Measurements from ENCODE around the gene GFRA1.

The GFRA1 gene

GRCh38 chr10:116136261-116136660 is 136.7 kb downstream of the GFRA1 start:
- H3K9me3 ChIP-seq (ENCODE audit: control insufficient read depth, insufficient read depth, low read depth, low read length): no peaks in the 10 kb centered on the region
- H3K4me3 ChIP-seq (ENCODE audit: low read depth, low read length): no peak overlapping the region
- H3K36me3 ChIP-seq (ENCODE audit: control insufficient read depth in 2 of 2, insufficient read depth in 1 of 2, low read length in 2 of 2): no peaks in the 10 kb centered on the region
- POLR2A ChIA-PET: no interaction called here
- H3K27ac ChIP-seq (ENCODE audit: extremely low read depth, low read depth, low read length): no peak overlapping the region
- H3K4me1 ChIP-seq (ENCODE audit: control insufficient read depth, insufficient read depth, low read length): no peaks in the 10 kb centered on the region
- CTCF ChIA-PET: interaction anchor here (0.5 kb wide), 1 partner anchor 26 kb away, joined by 4 read pairs; no protein-coding TSS in a partner anchor
- TF ChIP-seq ZBTB11 (tag by site-specific recombination; conservative IDR thresholded peaks at IDR 0.05; ENCODE audit: low read depth) (no peak), ZNF626 (tag by site-specific recombination; IDR thresholded peaks at IDR 0.05) (no peak), OSR2 (tag by site-specific recombination; IDR thresholded peaks at IDR 0.05) (no peak)

DNA sequence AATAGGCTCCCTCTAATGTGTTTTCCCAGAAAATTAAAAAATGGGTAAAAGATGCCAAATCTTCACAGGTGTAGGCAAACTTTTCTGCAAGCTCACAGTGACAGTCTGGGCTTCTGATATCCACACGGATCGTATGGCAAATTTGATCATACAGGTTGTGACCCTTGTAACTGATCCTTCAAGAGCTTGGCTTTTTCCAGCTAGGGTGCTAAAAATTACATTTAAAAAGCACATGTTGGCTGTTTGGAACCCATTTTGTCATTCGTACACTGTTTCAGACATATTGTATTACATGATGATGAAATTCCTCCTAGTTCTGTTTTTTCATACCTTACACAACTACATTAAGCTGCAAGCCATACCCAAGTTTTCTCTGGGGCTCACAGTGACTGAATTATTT is 138.7 kb downstream of the GFRA1 start:
- Histone ChIP-seq H3K27ac (ENCODE audit: extremely low read depth, low read depth, low read length) (no peak overlapping the region), H3K36me3 (ENCODE audit: control insufficient read depth in 2 of 2, insufficient read depth in 1 of 2, low read length in 2 of 2) (no peaks in the 10 kb centered on the region), H3K9me3 (ENCODE audit: control insufficient read depth, insufficient read depth, low read depth, low read length) (no peaks in the 10 kb centered on the region), H3K4me1 (ENCODE audit: control insufficient read depth, insufficient read depth, low read length) (no peaks in the 10 kb centered on the region), H3K4me3 (ENCODE audit: low read depth, low read length) (no peak overlapping the region)
- ChIA-PET POLR2A (no interaction called here), CTCF (no interaction called here)
- TF ChIP-seq ZNF157 (tag by site-specific recombination; IDR thresholded peaks at IDR 0.05) (no peak), KLF9 (tag by site-specific recombination; IDR thresholded peaks at IDR 0.05; ENCODE audit: low read depth) (no peak), ZNF654 (tag by site-specific recombination; IDR thresholded peaks at IDR 0.05; ENCODE audit: low read depth) (no peak), ZNF629 (tag by site-specific recombination; IDR thresholded peaks at IDR 0.05) (no peak), ZNF140 (tag by site-specific recombination; IDR thresholded peaks at IDR 0.05) (no peak), ZSCAN18 (tag by site-specific recombination; IDR thresholded peaks at IDR 0.05) (no peak), MZF1 (tag by site-specific recombination; IDR thresholded peaks at IDR 0.05; ENCODE audit: borderline replicate concordance) (no peak), ZNF169 (tag by site-specific recombination; IDR thresholded peaks at IDR 0.05) (no peak), ZNF16 (tag by site-specific recombination; IDR thresholded peaks at IDR 0.05; ENCODE audit: low read depth) (no peak), ZNF701 (tag by site-specific recombination; IDR thresholded peaks at IDR 0.05) (no peak), ZNF211 (tag by site-specific recombination; IDR thresholded peaks at IDR 0.05; ENCODE audit: low read depth) (no peak), ELK4 (IDR thresholded peaks at IDR 0.05; ENCODE audit: borderline replicate concordance, low read depth, low read length) (no peak), WT1 (tag by site-specific recombination; IDR thresholded peaks at IDR 0.05) (no peak), ZNF132 (tag by site-specific recombination; IDR thresholded peaks at IDR 0.05; ENCODE audit: borderline replicate concordance) (no peak), ZNF221 (tag by site-specific recombination; IDR thresholded peaks at IDR 0.05; ENCODE audit: borderline replicate concordance) (no peak), ZNF391 (tag by site-specific recombination; IDR thresholded peaks at IDR 0.05; ENCODE audit: borderline replicate concordance, low read depth) (no peak), ZNF707 (tag by site-specific recombination; IDR thresholded peaks at IDR 0.05) (no peak)
- TF ChIP-seq, protein P1, sequence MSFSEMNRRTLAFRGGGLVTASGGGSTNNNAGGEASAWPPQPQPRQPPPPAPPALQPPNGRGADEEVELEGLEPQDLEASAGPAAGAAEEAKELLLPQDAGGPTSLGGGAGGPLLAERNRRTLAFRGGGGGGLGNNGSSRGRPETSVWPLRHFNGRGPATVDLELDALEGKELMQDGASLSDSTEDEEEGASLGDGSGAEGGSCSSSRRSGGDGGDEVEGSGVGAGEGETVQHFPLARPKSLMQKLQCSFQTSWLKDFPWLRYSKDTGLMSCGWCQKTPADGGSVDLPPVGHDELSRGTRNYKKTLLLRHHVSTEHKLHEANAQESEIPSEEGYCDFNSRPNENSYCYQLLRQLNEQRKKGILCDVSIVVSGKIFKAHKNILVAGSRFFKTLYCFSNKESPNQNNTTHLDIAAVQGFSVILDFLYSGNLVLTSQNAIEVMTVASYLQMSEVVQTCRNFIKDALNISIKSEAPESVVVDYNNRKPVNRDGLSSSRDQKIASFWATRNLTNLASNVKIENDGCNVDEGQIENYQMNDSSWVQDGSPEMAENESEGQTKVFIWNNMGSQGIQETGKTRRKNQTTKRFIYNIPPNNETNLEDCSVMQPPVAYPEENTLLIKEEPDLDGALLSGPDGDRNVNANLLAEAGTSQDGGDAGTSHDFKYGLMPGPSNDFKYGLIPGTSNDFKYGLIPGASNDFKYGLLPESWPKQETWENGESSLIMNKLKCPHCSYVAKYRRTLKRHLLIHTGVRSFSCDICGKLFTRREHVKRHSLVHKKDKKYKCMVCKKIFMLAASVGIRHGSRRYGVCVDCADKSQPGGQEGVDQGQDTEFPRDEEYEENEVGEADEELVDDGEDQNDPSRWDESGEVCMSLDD (tag by site-specific recombination; IDR thresholded peaks at IDR 0.05): no peak

Data from HEK293 (cell line).